Vagina (tissue), 2 donors: ENCODE data around the gene FFAR3.

Experiments used
- POLR2A ChIP-seq, 2 donors: fragments of 450-650 bp; IDR thresholded peaks; one replicate each; pipeline ENCODE4 v1.6.1; 2017; ENCODE audit warnings: antibody characterized with exemption in 2 of 2, mild to moderate bottlenecking in 2 of 2, moderate library complexity in 2 of 2
- POLR2AphosphoS5 ChIP-seq, 2 donors: sonication (generic); formaldehyde crosslinking; IDR thresholded peaks; one replicate each; pipeline ENCODE4 v1.9.0; 2017; ENCODE audit warnings: antibody characterized with exemption in 2 of 2, mild to moderate bottlenecking in 2 of 2, low read depth in 1 of 2; ENCODE audit not compliant: insufficient read depth in 1 of 2
- TF ChIP-seq, protein P1 (sequence below), 3 experiments: fragments of 450-650 bp in 2 of 3; fragments of 200-600 bp in 1 of 3; sonication (generic) in 1 of 3; IDR thresholded peaks; one replicate each; pipeline ENCODE4 v1.5.1; 2017 to 2019; ENCODE audit warnings: antibody characterized with exemption in 3 of 3, mild to moderate bottlenecking in 2 of 3, moderate library complexity in 2 of 3

DNA sequence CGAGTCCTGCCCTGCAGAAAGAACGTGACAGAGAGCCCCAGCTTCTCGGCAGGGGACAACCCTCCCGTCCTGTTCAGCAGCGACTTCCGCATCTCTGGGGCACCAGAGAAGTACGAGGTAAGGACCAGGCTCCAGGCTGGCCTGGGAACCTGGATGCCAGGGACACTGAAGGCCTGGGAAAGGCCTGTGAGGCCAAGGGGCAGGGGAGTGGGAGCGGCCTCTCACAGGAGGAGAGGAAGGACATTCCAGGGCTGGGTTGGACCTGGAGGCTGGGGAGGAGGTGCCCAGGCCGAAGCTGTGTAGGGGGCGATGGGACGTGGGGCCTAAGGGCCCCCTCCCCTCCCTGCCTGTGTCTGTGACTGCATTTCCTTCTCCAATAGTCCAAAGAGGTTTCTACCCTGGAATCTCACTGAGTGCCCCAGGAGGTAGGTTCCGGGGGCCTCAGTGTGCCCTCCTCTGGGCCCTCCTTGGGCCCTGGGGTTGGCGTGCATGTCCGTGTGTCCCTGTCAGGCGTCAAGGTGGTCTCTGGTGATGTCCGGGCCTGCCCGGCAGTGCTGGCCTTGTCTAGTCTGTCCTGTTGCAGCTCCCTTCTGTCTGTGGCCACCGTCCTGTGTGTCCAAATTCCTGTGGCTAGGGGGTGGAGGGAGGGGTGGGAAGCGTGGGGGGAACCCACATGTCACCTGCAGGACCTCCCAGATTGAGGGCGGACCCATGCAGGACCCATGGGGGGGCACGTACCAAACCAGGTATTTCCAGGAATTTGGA is 46.2 kb upstream of the FFAR3 start:
- TF ChIP-seq, protein P1, sequence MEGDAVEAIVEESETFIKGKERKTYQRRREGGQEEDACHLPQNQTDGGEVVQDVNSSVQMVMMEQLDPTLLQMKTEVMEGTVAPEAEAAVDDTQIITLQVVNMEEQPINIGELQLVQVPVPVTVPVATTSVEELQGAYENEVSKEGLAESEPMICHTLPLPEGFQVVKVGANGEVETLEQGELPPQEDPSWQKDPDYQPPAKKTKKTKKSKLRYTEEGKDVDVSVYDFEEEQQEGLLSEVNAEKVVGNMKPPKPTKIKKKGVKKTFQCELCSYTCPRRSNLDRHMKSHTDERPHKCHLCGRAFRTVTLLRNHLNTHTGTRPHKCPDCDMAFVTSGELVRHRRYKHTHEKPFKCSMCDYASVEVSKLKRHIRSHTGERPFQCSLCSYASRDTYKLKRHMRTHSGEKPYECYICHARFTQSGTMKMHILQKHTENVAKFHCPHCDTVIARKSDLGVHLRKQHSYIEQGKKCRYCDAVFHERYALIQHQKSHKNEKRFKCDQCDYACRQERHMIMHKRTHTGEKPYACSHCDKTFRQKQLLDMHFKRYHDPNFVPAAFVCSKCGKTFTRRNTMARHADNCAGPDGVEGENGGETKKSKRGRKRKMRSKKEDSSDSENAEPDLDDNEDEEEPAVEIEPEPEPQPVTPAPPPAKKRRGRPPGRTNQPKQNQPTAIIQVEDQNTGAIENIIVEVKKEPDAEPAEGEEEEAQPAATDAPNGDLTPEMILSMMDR (IDR thresholded peaks at IDR 0.05): no peak
- no peak for TF ChIP-seq POLR2A (IDR thresholded peaks at IDR 0.05)
- no peak for TF ChIP-seq POLR2AphosphoS5 (IDR thresholded peaks at IDR 0.05; ENCODE audit: insufficient read depth in 1 of 2, low read depth in 1 of 2)
